Activated CD8-positive, alpha-beta memory T cell treated with anti-CD3 and anti-CD28 coated beads for 24 hours (primary cell): ENCODE data around the gene NELL2.

Experiments
- DNase-seq: peaks from one replicate; pipeline ENCODE4 v3.0.0-alpha.2; 2020

Gene NELL2

DNA sequence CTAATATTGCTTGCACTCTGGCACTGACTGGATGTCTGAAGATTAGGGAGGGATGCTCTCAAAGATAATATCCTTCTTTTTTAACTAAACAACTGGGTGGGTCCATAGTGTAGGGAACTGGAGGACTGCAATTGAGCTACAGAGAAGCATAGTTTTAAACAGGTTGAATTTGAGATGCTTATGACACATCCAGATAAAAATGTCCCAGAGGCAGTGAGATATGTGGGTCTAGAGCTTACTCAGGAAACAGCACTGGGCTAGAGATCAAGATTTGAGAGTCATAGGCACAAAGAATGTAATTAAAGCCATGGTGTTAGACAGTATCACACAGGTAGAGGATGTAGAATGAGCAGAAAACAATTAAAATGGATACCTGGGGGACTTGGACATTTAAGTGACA, 198.4 kb downstream of the NELL2 start:
- DNase-seq = no peak

DNA sequence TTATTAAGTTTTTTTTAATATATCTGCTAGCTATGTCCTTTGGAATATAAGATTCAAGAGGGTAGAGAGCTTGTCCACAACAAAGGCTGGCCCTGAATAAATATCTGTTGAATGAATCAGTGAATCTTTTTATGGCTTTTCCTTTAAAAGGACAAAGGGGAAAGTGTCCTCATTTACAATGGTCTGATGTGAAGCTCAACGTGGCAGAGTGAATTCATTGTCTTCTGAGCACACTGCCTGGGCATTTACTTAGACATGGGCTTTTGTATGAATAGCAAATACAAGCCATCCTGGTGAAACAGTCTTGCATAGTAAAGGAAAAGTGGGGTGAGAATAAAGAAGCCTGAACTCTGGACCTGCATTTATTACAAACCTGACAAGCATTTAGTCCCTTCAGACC, 201.2 kb downstream of the NELL2 start:
- no peak for DNase-seq

DNA sequence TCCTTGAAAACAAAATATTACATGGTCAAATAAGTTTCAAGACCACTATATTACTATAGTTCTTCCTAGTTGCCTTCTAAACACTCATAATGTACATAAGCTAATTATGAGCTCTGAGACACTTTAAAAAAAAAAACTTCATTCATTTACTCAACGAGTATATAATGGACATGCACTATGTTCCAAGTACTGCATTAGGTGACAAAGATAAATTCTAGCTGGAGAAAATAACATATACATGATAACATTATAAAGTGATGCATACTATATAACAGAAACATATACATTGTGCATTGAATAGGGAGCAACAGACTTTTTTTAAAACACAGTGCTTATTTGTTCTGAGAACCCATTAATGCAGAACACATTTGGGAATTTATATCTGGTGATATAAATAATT, 202.3 kb downstream of the NELL2 start:
- DNase-seq = no peak

DNA sequence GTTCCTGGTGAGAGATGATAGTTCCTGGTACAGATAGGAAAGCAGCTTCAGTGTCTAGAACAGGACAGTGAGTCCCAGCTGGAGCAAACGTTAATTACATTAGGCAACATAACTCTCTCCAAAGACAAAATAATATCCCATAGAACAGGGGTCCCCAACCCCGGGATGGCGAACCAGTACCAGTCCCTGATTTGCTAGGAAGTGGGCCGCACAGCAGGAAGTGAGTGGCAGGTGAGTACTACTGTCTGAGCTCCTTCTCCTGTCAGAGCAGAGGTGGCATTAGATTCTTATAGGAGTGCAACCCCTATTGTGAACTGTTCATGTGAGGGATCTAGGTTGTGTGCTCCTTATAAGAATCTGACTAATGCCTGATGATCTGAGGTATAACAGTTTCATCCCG, 204.1 kb downstream of the NELL2 start:
- no peak for DNase-seq

DNA sequence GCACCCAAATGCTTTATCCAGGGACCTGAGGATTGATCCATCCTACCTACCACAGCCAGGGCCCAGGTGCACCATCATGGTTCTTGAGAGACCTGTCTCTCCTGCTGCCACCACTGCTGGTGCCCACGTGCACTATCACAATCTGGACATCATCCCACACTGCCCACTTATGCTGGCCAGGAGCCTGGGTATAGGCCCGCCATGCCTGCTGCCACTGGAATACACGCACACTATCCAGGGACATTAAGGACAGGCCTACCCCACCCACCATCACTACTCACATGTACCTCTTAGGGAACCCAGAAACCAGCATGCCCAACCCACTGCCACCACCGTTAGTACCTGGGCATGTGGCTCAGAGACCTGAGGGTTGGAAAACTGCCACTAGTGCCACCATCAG, 207.7 kb downstream of the NELL2 start:
- no peak for DNase-seq

DNA sequence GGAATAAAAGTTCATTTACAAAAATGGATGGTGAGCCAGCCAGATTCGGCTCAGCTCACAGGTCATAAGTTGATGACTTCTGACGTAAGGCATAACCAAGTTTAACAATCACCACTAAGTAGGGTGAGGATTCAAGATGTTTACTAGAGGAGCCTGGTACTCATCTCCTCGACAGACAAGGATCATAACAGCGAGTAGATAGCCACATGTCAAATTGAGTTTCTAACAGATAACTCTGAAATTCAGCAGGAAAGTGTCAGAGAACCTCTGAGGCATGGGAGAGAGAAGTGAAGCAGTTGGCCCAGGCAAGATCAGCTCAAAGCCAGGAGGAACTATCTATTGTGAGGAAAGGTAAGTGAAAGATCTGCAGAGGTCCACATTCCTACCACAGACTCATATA, 208.7 kb downstream of the NELL2 start:
- no peak for DNase-seq

DNA sequence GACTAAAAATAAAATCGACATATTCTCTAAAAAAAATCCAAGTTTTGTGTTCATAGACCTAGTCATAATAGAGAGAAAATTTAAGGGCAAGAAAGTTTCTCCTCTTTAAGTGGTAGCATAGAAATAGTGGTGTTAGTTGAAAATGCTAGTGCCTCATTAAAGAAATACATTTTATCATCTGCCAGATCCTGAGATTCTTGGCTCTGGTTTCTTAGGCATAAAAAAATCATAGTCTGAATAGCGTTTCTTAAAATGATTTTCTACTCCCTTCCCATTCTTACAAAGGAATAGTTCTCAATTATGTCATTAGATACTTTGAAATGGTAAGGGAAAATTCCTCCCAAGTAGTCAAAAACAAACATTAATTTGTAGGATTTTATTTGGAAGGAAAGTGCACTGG, 212.8 kb downstream of the NELL2 start:
- no peak for DNase-seq

DNA sequence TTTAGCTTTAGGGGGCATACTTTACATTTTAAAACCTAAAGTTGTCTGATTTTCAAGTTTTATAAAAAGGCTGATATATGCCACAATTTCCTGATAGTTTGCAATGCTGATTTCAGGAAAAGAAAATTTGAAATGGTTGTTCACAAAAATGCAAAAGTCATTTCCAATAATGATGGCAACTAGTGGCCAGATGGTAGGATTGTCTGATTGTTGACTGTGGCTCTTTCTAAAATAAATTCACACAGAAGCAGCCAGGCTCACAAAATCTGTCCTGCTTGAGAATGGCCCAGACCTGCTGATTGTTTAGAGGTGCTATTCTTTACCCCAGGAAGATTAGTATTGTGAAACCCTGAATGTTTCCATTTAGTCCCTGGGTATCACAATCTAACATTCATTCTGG, 220.3 kb downstream of the NELL2 start:
- DNase-seq = no peak

DNA sequence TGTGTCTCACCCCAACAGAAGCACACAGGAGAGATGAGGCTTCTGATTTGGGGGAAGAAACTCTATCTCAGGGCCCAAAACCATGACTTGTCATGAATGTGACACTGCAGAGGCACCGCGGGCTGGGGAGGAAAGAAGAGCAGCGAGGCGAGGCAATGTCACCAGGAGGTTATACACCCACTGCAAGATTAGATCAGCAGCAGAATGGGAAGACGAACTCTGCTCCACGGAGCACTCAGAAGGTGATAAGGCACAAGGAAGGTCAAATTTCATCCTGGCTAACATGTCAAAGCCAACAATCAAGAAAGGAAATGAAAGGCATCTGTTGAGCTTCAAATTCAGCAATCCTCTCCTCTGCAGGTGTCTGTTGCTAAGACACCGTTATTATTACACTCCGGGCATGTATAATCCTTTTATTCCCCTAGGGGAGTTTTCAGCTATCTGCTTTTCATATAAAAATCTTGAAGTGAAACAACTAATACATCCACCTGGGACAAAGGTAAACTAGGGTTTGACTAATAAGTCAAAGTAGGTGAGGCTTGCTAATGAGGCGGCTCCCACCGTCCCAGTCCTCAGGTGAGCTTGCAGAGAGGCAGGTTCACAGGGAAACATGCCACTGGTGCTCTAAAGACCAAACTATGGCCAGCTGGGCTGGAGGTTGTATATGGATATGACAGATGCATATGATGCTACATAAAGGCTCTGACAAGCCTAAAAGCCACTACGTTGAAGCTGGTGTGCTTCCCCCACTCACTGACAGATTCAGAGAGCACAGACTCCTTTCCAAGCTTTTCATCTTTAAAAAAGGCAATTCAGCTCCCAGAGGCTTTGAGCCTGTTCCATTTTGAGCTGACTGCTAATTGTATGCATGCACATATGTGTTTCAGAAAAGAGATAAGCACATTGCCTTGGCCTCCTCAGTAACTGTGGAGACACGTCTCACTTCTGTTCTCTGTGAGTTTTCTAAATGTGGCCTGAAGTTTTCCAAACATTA, 221.2 kb downstream of the NELL2 start:
- DNase-seq = no peak

DNA sequence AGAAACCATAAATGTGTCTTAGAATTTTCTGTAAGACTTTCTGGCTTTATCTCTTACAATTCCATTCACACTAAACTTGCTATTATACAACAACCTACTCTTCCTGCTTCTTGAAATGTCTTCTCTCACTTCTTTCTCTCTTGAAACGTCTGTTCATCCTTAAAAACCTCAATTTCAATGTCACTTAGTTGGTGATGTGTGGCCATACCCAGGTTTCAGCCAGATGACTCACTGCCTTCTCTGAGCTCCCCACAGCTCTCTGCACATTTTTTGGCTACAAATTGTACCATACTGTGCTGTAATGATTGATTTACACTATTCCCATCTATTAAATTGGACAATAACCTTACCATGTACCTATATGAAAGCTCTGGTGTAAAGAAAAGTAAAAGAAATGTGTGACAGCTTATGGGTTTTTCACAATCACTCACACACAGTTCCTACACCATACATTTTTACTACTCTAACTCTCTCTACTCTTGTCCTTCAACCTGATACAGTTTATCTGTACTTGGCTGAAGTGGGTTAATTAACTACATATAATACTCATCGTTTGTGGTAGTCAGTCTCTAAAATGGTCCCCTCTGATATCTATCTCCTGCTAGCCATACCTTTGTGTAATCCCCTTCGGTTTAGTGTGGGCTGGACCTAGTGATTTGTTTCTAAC, 222.1 kb downstream of the NELL2 start:
- no peak for DNase-seq

DNA sequence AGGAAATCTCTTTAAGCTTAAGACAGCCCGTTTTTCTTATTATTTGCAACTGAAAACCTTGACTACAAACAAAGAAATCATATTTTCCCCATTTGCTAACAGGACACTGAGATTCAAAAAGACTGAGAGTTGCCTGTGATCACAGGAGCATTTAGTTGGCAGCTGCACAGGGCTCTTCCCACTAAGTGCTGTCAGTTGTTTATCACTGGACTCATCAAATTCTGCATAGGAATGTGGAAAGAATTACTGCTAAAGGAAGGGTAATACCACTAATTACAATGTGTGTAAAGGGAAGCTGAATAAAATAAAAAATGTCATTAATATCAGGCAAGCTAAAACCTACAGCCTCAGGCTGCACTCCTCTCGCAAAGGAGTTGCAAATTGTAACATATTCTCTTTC, 226.4 kb downstream of the NELL2 start:
- DNase-seq = no peak

DNA sequence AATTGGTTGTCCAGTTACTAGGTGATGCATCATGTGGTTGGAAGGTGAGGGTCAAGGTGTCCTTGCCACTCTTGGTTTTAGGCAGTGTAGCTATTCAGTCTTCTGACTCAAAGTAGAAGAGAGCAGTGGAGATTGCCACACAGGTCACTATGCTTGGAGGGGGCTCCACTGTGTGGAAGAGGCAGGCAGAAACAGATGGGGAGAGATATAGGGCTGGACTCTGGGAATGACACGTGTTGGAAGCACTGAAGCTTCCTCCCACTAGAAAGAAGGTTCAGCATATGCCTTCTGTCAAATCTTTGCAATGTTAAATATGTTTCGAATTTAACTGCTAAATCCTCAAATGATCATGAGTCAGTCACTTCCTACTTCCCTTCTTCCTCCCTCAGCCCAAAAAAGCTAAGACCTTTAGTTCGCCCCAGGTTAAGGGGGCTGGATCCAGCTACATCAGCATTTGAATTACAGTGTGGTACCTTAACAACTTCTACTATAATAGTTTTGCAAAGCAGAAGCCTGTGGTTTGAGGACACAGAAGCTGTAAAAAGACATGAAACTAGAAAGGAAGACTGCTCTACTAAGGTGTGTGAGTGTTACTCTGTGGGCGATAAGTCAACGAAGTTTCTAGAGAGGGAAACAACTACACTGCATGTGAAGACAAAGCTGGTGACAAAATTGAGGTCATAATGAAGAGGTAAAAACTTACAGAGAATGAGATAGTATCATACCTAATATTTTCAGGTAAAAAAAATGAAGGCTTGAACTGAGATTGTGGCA, 228.0 kb downstream of the NELL2 start:
- DNase-seq = no peak

DNA sequence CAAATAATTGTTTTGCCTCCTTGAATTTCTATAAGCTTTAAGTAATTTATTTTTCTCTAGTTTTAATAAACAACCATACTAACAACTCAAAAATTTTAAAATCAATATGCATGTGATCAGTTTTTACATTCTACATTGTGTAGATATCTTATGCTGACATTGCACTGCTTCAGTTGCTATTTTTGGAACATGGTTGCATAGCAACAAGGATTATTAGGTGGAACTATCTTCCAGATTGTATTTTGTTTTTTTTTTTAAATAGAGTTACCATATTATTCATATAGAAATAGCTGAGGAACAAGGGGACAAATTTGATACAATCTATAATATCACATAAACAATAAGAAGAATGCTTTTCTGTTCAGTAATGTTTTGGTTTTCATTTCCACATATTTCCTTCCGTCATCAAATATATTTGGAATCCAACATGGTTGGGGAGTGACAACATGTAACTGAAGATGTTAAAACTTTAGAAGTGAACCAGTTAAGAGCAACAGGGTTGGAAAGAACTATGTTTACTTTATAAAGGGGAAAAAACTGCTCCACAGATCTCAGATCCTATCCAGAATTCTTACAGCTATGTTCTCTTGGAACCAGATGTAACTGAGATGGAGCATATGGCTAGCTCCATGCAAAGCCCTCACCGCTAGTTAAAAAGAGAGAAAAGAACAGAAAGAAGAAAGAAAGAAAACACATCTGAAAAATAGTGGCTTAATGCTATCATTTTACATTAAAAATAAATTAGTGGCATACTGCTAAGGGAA, 235.5 kb downstream of the NELL2 start:
- no peak for DNase-seq

DNA sequence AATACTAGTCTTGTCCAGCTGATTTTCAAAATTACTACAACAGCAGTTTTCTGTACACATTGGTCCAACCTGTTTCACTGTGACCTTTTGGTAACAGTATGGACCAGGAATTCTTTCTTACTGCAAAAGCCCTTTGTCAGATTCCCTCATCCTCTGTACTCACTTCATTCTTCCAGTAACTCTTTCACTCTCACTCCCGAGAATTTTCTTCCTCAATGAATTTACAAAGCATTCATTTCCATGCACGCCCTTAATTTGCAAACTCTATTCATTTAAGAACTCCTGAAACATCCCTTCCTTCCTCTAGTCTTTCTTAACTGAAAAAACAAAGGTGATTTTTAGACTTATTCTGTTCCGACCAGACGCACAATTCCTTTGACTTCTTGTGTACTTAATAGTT, 238.2 kb downstream of the NELL2 start:
- DNase-seq = no peak

DNA sequence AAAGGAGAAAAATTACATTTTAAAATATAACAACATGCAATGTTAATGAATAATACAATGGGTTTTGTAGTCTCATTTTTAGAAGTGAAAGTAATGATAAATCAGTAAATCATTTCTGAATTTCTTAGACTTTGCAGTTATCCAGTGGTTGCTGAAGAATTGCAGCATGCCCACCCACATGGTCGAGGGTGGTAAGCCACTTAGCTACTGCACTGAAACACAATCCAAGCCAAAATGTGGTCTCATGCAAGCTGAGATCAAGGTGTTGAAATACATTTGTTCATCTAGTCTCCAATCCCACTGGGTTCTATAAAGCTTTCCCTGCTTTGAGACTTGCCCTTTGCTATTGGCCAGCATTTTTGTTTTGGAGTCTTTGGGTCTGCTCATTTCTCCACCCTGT, 247.9 kb downstream of the NELL2 start:
- no peak for DNase-seq

DNA sequence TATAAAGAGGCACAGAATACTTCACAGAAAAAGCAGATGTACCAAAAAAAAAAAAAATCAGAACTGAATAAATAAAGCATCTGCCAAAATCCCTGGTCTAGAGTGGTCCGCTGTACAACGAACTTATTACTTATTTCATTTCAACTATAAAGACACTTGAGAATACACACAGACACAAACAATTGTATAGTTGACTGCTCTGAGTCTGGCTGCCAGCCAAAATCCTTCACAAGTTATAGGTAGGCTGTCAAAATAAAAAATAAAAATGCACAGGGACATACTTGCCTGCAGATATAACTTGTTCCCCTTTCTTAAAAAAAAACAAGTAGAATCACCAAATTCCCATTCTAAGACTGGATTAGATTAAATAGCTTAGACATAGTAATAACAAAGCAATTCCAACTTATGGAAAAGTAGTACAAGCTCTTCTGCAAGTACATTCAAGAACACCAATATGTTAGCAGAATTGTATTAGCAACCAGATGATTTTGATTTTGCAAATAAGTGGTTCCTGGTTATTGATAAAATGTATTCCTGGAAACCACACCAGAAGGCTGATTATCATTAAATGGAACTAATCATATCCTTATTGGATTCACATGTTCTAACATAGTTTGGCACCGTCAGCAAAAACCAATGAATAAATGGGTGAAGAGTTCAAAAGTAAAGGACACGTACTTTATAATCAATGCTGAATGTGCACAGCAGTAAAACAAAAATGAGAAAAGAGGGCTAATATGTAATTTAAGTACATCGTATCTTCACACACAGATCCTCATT, 248.5 kb downstream of the NELL2 start:
- no peak for DNase-seq

DNA sequence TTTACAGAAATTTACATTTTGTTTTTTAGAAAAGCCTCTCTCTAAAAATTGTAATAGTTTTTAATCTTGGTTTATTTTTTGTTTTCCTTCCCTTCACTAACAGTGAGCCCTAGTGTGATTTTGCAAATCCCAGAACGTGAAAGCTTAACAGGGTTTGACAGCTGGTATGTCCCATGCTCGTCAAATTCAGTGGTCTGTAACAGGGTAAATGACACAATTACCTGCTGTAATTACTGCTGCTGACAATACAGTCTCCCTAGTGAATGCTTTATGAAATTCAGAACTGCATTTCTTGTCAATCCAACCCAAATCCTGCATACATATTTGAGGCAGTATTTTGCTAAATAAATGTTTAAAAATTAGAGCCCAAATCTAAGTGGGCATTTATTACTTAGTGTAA, 249.2 kb downstream of the NELL2 start:
- no peak for DNase-seq

DNA sequence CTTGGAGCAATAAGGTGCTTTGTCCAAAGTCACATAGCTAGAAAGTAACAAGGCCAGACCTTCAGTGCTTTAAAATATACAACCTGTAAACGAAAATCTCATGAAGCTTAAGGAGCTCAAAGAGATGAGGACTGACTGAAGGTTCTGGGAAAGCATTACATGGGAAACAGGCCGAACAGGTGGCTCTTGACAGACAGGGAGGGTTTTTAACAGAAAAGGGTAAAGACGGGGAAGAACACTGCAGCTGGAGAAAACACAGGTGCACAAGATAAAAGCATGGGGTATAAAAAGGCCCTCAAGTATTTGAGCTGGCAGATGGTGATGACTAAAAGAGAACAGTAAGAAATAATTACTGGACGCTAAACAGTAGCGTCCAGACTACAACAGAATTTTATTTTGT, 257.2 kb downstream of the NELL2 start:
- DNase-seq = no peak

DNA sequence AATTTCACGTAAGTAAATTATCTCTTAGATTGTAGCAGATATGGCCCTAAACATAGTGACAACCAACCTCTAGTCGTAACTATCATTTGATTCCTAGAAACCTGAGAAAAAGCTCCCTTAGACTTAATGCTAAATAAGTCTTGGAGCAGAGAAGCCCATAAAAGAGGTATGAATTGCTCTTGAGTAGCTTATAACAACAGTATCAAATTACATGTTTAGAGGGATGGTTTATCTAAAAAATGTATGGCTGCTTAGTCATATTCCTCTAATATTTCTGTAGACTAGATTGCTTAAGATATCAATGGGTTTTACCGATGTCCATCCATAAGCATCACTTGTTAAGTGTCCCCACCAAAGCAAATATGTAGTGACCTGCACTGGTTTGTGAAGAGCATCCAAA, 259.7 kb downstream of the NELL2 start:
- no peak for DNase-seq

DNA sequence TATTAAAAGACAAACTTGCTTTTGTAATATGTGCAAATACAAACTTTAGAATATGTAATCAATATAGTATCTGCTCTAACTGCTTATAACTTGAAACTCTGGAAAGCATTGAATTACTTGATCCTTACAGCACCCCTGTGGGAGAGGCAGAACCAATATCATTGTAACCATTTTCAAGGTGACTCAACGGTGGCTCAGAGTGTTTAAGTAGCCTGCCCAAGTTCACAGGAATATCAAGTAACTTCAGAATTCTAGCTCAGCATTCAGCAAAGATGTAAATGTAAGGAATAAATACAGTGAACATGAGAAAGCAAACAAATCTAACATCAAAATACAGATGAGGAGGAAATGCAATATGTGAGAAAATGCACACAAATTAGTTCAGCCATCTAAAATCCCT, 264.6 kb downstream of the NELL2 start:
- DNase-seq = no peak

DNA sequence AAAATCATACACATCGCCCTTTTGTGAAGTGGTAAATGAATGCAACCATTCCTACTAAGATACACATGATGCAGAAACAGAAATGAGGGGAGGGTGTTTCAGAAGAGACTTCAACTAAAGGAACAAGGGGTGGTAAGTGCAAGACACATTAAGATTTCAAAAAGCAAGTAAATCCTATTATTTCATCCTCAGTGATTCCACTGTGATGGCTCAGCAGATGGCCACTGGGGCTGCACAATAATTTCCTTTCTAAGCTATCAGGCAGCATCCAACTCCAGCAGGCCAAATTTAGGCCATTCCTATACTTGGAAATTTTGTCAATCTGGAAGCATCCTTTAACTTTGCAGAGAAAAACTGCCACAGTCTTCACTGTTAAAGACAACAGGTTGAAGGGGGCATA, 272.4 kb downstream of the NELL2 start:
- DNase-seq = no peak

DNA sequence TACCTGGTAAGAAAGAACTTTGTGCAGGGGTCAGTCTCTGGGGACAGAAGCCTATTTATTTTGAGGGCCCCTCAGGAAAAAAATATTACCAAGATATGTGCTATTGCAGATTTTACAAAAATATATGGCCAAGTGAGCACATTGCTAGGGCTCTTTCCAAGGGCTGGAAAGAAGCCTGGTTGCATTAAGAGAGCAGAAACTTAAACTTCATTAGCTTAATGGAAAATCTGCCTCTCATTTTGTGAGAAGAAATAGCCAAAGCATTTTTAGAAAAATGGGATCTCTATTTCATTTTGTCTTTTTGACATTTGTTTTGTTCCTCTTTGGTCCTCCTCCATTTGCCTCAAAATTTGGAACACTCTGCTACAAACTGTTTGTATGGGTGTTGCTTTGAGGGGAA, 283.5 kb downstream of the NELL2 start:
- DNase-seq = no peak
